Ascending aorta (tissue), 2 donors: ENCODE measurements around the gene PRELID3B. TPM values are rescaled to one million over a fixed set of nuclear protein-coding genes. Genes with fewer than 3 reads are reported as not detected.

Experiments used
- DNase-seq, 2 donors: peaks; one replicate each; pipeline ENCODE4 v3.0.0-alpha.2; 2019; ENCODE audit warnings: low spot score in 2 of 2
- H3K27ac ChIP-seq, 2 donors: fragments of 200-600 bp; sonication (generic); one replicate each; pipeline ENCODE4 v1.5.1; 2016 to 2017; ENCODE audit warnings: mild to moderate bottlenecking in 1 of 2
- H3K27me3 ChIP-seq: fragments of 200-600 bp; sonication (generic); one replicate; pipeline ENCODE4 v1.5.1; 2017
- H3K36me3 ChIP-seq, 2 donors: fragments of 200-600 bp; sonication (generic); one replicate each; pipeline ENCODE4 v1.5.1; 2016
- H3K4me1 ChIP-seq, 2 donors: fragments of 200-600 bp; sonication (generic); one replicate each; pipeline ENCODE4 v1.5.1; 2016 to 2017; ENCODE audit warnings: mild to moderate bottlenecking in 1 of 2
- H3K4me3 ChIP-seq, 2 donors: fragments of 200-600 bp; sonication (generic); one replicate each; pipeline ENCODE4 v1.5.1; 2016 to 2017; ENCODE audit warnings: mild to moderate bottlenecking in 1 of 2
- H3K9me3 ChIP-seq, 2 donors: fragments of 200-600 bp; sonication (generic); one replicate each; pipeline ENCODE4 v1.5.1; 2016
- CTCF ChIP-seq, 3 experiments: fragments of 200-600 bp in 2 of 3; fragments of 450-650 bp in 1 of 3; sonication (generic) in 2 of 3; IDR thresholded peaks; one replicate each; pipeline ENCODE4 v1.5.1; 2016 to 2019; ENCODE audit warnings: antibody characterized with exemption in 3 of 3, mild to moderate bottlenecking in 1 of 3, moderate library complexity in 1 of 3
- intact Hi-C: fragments of 100-400 bp; cut with DNase I; formaldehyde crosslinking; loops from one replicate; pipeline ENCODE4 v1.15.1; 2023
- total RNA-seq: library from RNA; depleted of rRNA; stranded (reverse); fragments of >200 nt; gene quantifications from one replicate; pipeline ENCODE4 v1.1.0, GENCODE V29; 2016

The PRELID3B gene
- total RNA-seq, 1 donor from 2014 or later: 13.4 TPM

GRCh38 chr20:59048681-59049030 lies 6.1 kb upstream of the PRELID3B start:
- intact Hi-C loops: no loop called here
- Histone ChIP-seq H3K27me3 (no peaks in the 10 kb centered on the region), H3K4me1 (no peaks in the 10 kb centered on the region), H3K36me3 (no peaks in the 10 kb centered on the region), H3K4me3 (no peak overlapping the region), H3K9me3 (no peaks in the 10 kb centered on the region), H3K27ac (no peak overlapping the region)
- TF ChIP-seq CTCF (IDR thresholded peaks at IDR 0.05): no peak
- DNase-seq: no peak

GRCh38 chr20:59047938-59048680 lies 5.5 kb upstream of the PRELID3B start:
- Histone ChIP-seq H3K4me1 (peaks cover 2 to 3% of the 10 kb centered on the region in 2 donors), H3K27me3 (no peaks in the 10 kb centered on the region), H3K36me3 (no peaks in the 10 kb centered on the region), H3K4me3 (no peak overlapping the region), H3K27ac (no peak overlapping the region), H3K9me3 (no peaks in the 10 kb centered on the region)
- DNase-seq: no peak
- TF ChIP-seq CTCF (IDR thresholded peaks at IDR 0.05): no peak
- intact Hi-C loops: no loop called here

GRCh38 chr20:59046862-59047261 lies 4.3 kb upstream of the PRELID3B start:
- intact Hi-C loops: no loop called here
- Histone ChIP-seq H3K9me3 (no peaks in the 10 kb centered on the region), H3K4me1 (peaks cover 3 to 5% of the 10 kb centered on the region in 2 donors), H3K36me3 (no peaks in the 10 kb centered on the region), H3K27me3 (no peaks in the 10 kb centered on the region), H3K27ac (no peak overlapping the region), H3K4me3 (no peak overlapping the region)
- no peak for DNase-seq
- TF ChIP-seq CTCF (IDR thresholded peaks at IDR 0.05): no peak

GRCh38 chr20:59044796-59045195 lies 2.2 kb upstream of the PRELID3B start:
- Histone ChIP-seq H3K9me3 (no peaks in the 10 kb centered on the region), H3K4me3 (no peak overlapping the region), H3K27ac (no peak overlapping the region), H3K27me3 (no peaks in the 10 kb centered on the region), H3K4me1 (peaks cover 3 to 15% of the 10 kb centered on the region in 2 donors), H3K36me3 (no peaks in the 10 kb centered on the region)
- intact Hi-C loops: loop anchor here (5.0 kb wide), 1 partner anchor 37 kb away; the partner anchor contains the start of gene CTSZ
- DNase-seq: no peak
- TF ChIP-seq CTCF (IDR thresholded peaks at IDR 0.05): no peak

- intact Hi-C loops: loop anchor here (5.0 kb wide), 1 partner anchor 37 kb away; the partner anchor contains the start of gene CTSZ
- H3K4me1 ChIP-seq: peaks cover 3 to 15% of the 10 kb centered on the region in 2 donors
- H3K36me3 ChIP-seq: no peaks in the 10 kb centered on the region
- no peak for DNase-seq
- H3K4me3 ChIP-seq: no peak overlapping the region
- no peak overlapping the region for H3K27ac ChIP-seq
- no peaks in the 10 kb centered on the region for H3K9me3 ChIP-seq
- no peak for TF ChIP-seq CTCF (IDR thresholded peaks at IDR 0.05)
- H3K27me3 ChIP-seq: no peaks in the 10 kb centered on the region
Measured at GRCh38 chr20:59044295-59044694, 1.7 kb upstream of the PRELID3B start.
